NOMO-1 treated with dmso at 0.1 percent for 144 hours (cell line): ENCODE results near the gene PUS7L.

Source experiments
- DNase-seq: peaks from one replicate; lab custom pipeline; 2025; ENCODE audit not compliant: unreplicated experiment; lab: John Stamatoyannopoulos, UW

Gene PUS7L

GRCh38 chr12:43669373-43669772 lies 89.2 kb downstream of the PUS7L start:
- no peak for DNase-seq
